DOHH2 (cell line): ENCODE data around the gene NPAS3.

Experiments used
- H3F3A ChIP-seq: fragments of 200-600 bp; sonication (generic), shearing (Covaris generic); 2 replicates; pipeline ENCODE4 v1.6.0; 2016; ENCODE audit warnings: antibody characterized with exemption, mild to moderate bottlenecking; ENCODE audit not compliant: control insufficient read depth, insufficient read depth
- H3K27ac ChIP-seq: fragments of 200-600 bp; sonication (generic); 2 replicates; pipeline ENCODE4 v1.5.1; 2014; ENCODE audit warnings: low read depth, mild to moderate bottlenecking, low read length, moderate library complexity
- H3K27me3 ChIP-seq: fragments of 200-600 bp; sonication (generic); 2 replicates; pipeline ENCODE4 v1.6.1; 2014; ENCODE audit warnings: mild to moderate bottlenecking, low read length, mixed read lengths; ENCODE audit not compliant: control insufficient read depth
- H3K36me3 ChIP-seq: fragments of 200-600 bp; sonication (generic); 2 replicates; pipeline ENCODE4 v1.6.1; 2014; ENCODE audit warnings: mild to moderate bottlenecking, low read length, moderate library complexity, mixed read lengths; ENCODE audit not compliant: control insufficient read depth
- H3K4me1 ChIP-seq: fragments of 200-600 bp; sonication (generic); 2 replicates; pipeline ENCODE4 v1.6.1; 2014; ENCODE audit warnings: mild to moderate bottlenecking, low read length, mixed read lengths; ENCODE audit not compliant: control insufficient read depth
- H3K4me2 ChIP-seq: fragments of 200-600 bp; sonication (generic); 2 replicates; pipeline ENCODE4 v1.6.0; 2014; ENCODE audit warnings: mild to moderate bottlenecking, low read length, moderate library complexity
- H3K4me3 ChIP-seq: fragments of 200-600 bp; sonication (generic); 2 replicates; pipeline ENCODE4 v1.5.1; 2014; ENCODE audit warnings: mild to moderate bottlenecking, low read length, mixed read lengths
- H3K79me2 ChIP-seq: fragments of 200-600 bp; sonication (generic); 2 replicates; pipeline ENCODE4 v1.6.1; 2014; ENCODE audit warnings: mild to moderate bottlenecking, low read length, mixed read lengths; ENCODE audit not compliant: control insufficient read depth
- H3K9me2 ChIP-seq: fragments of 200-600 bp; sonication (generic); replicated peaks from 2 replicates; pipeline ENCODE4 v1.6.1; 2014; ENCODE audit warnings: mild to moderate bottlenecking, low read length, mixed read lengths; ENCODE audit not compliant: control insufficient read depth
- H3K9me3 ChIP-seq: fragments of 200-600 bp; sonication (generic); 2 replicates; pipeline ENCODE4 v1.6.1; 2014; ENCODE audit warnings: antibody characterized with exemption, low read length, mixed read lengths; ENCODE audit not compliant: control insufficient read depth, insufficient read depth
- H4K20me1 ChIP-seq: fragments of 200-600 bp; sonication (generic); 2 replicates; pipeline ENCODE4 v1.6.0; 2014; ENCODE audit warnings: low read depth, mild to moderate bottlenecking, antibody characterized with exemption, low read length, moderate library complexity; ENCODE audit not compliant: control insufficient read depth, insufficient read depth
- EZH2phosphoT487 ChIP-seq: fragments of 200-600 bp; sonication (generic); IDR thresholded peaks from 2 replicates; pipeline ENCODE4 v1.6.1; 2017; ENCODE audit warnings: borderline replicate concordance, mild to moderate bottlenecking, antibody characterized with exemption, low read length, moderate library complexity, mixed read lengths
- TF ChIP-seq, protein P1 (sequence below): fragments of 200-600 bp; sonication (generic); IDR thresholded peaks from one replicate; pipeline ENCODE4 v1.5.1; 2014; ENCODE audit warnings: antibody characterized with exemption, mild to moderate bottlenecking, low read depth, low read length; ENCODE audit not compliant: poor library complexity, severe bottlenecking

NPAS3 gene

DNA sequence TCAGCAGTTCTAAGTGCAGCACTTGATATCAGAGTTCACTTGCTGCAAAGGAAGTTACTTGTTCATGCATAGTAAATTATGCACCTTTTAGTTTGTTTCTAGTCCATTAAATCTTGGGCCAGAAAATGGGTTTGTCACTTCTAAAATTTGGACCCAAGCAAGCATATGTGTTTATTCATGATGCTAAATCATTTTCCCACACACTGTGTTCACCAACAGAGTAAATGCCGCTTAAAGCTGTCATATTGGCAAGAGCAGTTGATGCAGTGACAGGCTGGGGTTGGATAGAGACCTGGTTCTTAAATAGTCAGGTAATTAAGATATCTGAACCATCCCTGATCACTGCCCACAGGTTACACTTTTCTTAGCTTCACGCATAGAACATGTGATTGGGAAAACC, 602.5 kb downstream of the NPAS3 start:
- Histone ChIP-seq H3K9me3 (no peaks in the 10 kb centered on the region; the same call in 1 of the 2 replicates), H3K36me3 (no peaks in the 10 kb centered on the region), H3K79me2 (no peaks in the 10 kb centered on the region), H3K4me2 (no peak overlapping the region), H4K20me1 (no peaks in the 10 kb centered on the region), H3K27me3 (no peaks in the 10 kb centered on the region), H3K4me3 (no peak overlapping the region), H3F3A (no peaks in the 10 kb centered on the region), H3K9me2 (no peaks in the 10 kb centered on the region), H3K27ac (no peak overlapping the region), H3K4me1 (no peaks in the 10 kb centered on the region)
- no peak for TF ChIP-seq EZH2phosphoT487
- TF ChIP-seq, protein P1, sequence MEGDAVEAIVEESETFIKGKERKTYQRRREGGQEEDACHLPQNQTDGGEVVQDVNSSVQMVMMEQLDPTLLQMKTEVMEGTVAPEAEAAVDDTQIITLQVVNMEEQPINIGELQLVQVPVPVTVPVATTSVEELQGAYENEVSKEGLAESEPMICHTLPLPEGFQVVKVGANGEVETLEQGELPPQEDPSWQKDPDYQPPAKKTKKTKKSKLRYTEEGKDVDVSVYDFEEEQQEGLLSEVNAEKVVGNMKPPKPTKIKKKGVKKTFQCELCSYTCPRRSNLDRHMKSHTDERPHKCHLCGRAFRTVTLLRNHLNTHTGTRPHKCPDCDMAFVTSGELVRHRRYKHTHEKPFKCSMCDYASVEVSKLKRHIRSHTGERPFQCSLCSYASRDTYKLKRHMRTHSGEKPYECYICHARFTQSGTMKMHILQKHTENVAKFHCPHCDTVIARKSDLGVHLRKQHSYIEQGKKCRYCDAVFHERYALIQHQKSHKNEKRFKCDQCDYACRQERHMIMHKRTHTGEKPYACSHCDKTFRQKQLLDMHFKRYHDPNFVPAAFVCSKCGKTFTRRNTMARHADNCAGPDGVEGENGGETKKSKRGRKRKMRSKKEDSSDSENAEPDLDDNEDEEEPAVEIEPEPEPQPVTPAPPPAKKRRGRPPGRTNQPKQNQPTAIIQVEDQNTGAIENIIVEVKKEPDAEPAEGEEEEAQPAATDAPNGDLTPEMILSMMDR = no peak

DNA sequence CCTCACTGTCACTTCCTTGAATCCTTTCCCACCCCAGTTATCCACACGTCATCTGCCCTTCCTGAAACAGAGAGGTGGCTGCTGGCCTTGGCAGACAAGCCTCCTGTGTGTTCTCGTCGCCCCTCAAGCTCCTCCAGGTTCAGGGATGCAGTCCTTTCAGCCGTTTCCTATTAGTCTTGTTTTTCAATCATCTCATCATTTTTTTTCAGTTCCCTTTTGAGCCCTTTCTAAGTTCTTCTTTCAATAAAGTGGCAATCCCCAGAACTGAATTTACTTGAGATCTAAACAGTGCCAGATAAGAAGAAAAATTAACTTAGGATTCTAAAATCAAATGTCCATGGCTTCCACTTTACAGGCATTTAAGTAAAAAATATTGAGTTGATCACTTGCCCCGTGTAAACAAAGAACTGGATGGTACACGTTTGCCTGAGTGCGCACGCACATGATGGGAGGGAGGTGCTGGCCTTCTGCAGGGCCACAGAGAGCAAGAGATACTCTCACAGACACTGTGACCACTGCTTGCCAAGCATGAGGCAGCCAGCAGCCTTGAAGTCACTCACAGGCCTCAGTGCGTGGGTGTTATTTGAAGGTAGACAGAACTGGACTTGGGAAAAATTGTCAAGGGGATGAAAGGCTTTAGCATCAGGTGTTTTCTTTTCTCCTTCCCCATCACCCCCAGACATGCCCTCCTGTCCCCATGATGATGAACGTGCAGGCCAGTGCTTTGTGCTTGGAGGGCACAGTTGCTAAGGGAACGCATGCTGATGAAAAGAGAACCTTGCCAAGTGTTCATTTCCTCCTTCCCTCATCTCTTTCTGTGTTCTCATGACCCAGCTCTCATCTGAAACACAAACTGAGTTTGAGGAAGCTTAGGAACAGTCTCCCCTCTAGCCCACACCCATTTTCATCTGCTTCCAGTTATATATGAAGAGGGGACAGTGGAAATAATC, 603.9 kb downstream of the NPAS3 start:
- Histone ChIP-seq H3K27ac (no peak overlapping the region), H3K9me3 (no peaks in the 10 kb centered on the region; the same call in 1 of the 2 replicates), H3F3A (no peaks in the 10 kb centered on the region), H3K9me2 (no peaks in the 10 kb centered on the region), H3K36me3 (no peaks in the 10 kb centered on the region), H3K4me3 (no peak overlapping the region), H3K79me2 (no peaks in the 10 kb centered on the region), H3K27me3 (no peaks in the 10 kb centered on the region), H4K20me1 (no peaks in the 10 kb centered on the region), H3K4me1 (no peaks in the 10 kb centered on the region), H3K4me2 (no peak overlapping the region)
- TF ChIP-seq EZH2phosphoT487 = no peak
- TF ChIP-seq, protein P1 = no peak

GRCh38 chr14:33545696-33546095, 607.0 kb downstream of the NPAS3 start:
- Histone ChIP-seq H3K79me2 (no peaks in the 10 kb centered on the region), H3K9me2 (no peaks in the 10 kb centered on the region), H4K20me1 (no peaks in the 10 kb centered on the region), H3K4me3 (no peak overlapping the region), H3K9me3 (no peaks in the 10 kb centered on the region; the same call in 1 of the 2 replicates), H3K4me2 (no peak overlapping the region), H3K27me3 (no peaks in the 10 kb centered on the region), H3K27ac (no peak overlapping the region), H3K4me1 (no peaks in the 10 kb centered on the region), H3F3A (no peaks in the 10 kb centered on the region), H3K36me3 (no peaks in the 10 kb centered on the region)
- TF ChIP-seq EZH2phosphoT487 = no peak
- TF ChIP-seq, protein P1 = no peak
